MM.1S (cell line): Measurements from ENCODE around the gene TNFAIP3.

Source experiments
- DNase-seq: peaks from one replicate; pipeline ENCODE4 v3.0.0-alpha.2; 2015
- H2AFZ ChIP-seq: fragments of 300-600 bp; sonication (generic); 2 replicates; pipeline ENCODE4 v1.6.0; 2016; ENCODE audit warnings: antibody characterized with exemption, low read length
- H3F3A ChIP-seq: fragments of 300-600 bp; sonication (generic); 2 replicates; pipeline ENCODE4 v1.6.1; 2016; ENCODE audit warnings: mild to moderate bottlenecking, antibody characterized with exemption, low read length, moderate library complexity, mixed read lengths; ENCODE audit not compliant: insufficient read depth
- H3K27ac ChIP-seq: fragments of 300-600 bp; sonication (generic); 2 replicates; pipeline ENCODE4 v1.5.1; 2016; ENCODE audit warnings: mild to moderate bottlenecking, low read length
- H3K27me3 ChIP-seq: fragments of 300-600 bp; sonication (generic); replicated peaks from 2 replicates; pipeline ENCODE4 v1.6.0; 2016; ENCODE audit warnings: low read length; ENCODE audit not compliant: insufficient read depth
- H3K36me3 ChIP-seq: fragments of 300-600 bp; sonication (generic); replicated peaks from 2 replicates; pipeline ENCODE4 v1.6.1; 2016; ENCODE audit warnings: mild to moderate bottlenecking, low read length, mixed read lengths; ENCODE audit not compliant: insufficient read depth
- H3K4me1 ChIP-seq: fragments of 300-600 bp; sonication (generic); 2 replicates; pipeline ENCODE4 v1.6.1; 2016; ENCODE audit warnings: low read length, mixed read lengths
- H3K4me2 ChIP-seq: fragments of 300-600 bp; sonication (generic); 2 replicates; pipeline ENCODE4 v1.6.0; 2016; ENCODE audit warnings: low read depth, low read length
- H3K4me3 ChIP-seq: fragments of 300-600 bp; sonication (generic); 2 replicates; pipeline ENCODE4 v1.5.1; 2016; ENCODE audit warnings: low read length, mixed read lengths
- H3K79me2 ChIP-seq: fragments of 300-600 bp; sonication (generic); 2 replicates; pipeline ENCODE4 v1.6.1; 2016; ENCODE audit warnings: mixed run types, low read length, mixed read lengths
- H3K9ac ChIP-seq: fragments of 300-600 bp; sonication (generic); 2 replicates; pipeline ENCODE4 v1.6.1; 2016; ENCODE audit warnings: low read length, mixed read lengths
- H3K9me2 ChIP-seq: fragments of 300-600 bp; sonication (generic); replicated peaks from 2 replicates; pipeline ENCODE4 v1.6.1; 2016; ENCODE audit warnings: mild to moderate bottlenecking, low read length, mixed read lengths; ENCODE audit not compliant: insufficient read depth
- H3K9me3 ChIP-seq: fragments of 300-600 bp; sonication (generic); replicated peaks from 2 replicates; pipeline ENCODE4 v1.6.1; 2016; ENCODE audit warnings: mild to moderate bottlenecking, low read length, mixed read lengths; ENCODE audit not compliant: insufficient read depth
- H4K20me1 ChIP-seq: fragments of 300-600 bp; sonication (generic); 2 replicates; pipeline ENCODE4 v1.6.1; 2016; ENCODE audit warnings: mild to moderate bottlenecking, low read length, moderate library complexity, mixed read lengths; ENCODE audit not compliant: insufficient read depth
- EZH2 ChIP-seq: fragments of 300-600 bp; sonication (generic); optimal IDR thresholded peaks from 2 replicates; pipeline ENCODE3; 2017; ENCODE audit warnings: low read depth, mild to moderate bottlenecking, antibody characterized with exemption, low read length, mixed read lengths
- EZH2phosphoT487 ChIP-seq: fragments of 300-600 bp; sonication (generic); IDR thresholded peaks from 2 replicates; pipeline ENCODE4 v1.6.1; 2018; ENCODE audit warnings: antibody characterized with exemption, low read length
- TF ChIP-seq, protein P1 (sequence below): fragments of 300-600 bp; sonication (generic); IDR thresholded peaks from 2 replicates; pipeline ENCODE4 v1.5.1; 2016; ENCODE audit warnings: antibody characterized with exemption, low read length, mixed read lengths

The TNFAIP3 gene

DNA sequence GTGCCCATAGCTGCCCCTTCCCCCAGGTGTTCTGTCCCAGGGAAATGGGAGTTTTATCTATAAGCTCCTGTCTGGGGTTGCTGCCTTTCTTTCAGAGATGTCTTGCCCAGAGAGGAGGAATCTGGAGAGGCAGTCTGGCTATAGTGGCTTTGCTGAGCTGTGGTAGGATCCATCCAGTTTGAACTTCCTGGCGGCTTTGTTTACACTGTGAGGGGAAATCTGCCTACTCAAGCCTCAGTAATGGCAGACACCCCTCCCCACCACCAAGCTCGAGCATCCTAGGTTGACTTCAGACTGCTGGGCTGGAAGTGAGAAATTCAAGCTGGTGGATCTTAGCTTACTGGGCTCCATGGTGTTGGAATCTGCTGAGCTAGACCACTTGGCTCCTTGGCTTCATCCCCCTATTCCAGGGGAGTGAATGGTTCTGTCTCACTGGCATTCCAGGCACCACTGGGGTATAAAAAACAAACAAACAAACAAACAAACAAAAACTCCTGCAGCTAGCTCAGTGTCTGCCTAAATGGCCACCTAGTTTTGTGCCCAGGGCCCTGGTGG lies 24.0 kb downstream of the TNFAIP3 start:
- Histone ChIP-seq H3K27ac (no peak overlapping the region), H3K9me2 (no peaks in the 10 kb centered on the region), H3K4me1 (peaks cover 27% of the 10 kb centered on the region), H3K9ac (no peak overlapping the region), H3F3A (no peaks in the 10 kb centered on the region), H3K4me2 (no peak overlapping the region), H3K79me2 (no peaks in the 10 kb centered on the region), H3K27me3 (no peaks in the 10 kb centered on the region), H3K36me3 (no peaks in the 10 kb centered on the region), H2AFZ (no peak overlapping the region), H3K4me3 (no peak overlapping the region), H3K9me3 (no peaks in the 10 kb centered on the region), H4K20me1 (no peaks in the 10 kb centered on the region)
- DNase-seq = no peak
- TF ChIP-seq, protein P1, sequence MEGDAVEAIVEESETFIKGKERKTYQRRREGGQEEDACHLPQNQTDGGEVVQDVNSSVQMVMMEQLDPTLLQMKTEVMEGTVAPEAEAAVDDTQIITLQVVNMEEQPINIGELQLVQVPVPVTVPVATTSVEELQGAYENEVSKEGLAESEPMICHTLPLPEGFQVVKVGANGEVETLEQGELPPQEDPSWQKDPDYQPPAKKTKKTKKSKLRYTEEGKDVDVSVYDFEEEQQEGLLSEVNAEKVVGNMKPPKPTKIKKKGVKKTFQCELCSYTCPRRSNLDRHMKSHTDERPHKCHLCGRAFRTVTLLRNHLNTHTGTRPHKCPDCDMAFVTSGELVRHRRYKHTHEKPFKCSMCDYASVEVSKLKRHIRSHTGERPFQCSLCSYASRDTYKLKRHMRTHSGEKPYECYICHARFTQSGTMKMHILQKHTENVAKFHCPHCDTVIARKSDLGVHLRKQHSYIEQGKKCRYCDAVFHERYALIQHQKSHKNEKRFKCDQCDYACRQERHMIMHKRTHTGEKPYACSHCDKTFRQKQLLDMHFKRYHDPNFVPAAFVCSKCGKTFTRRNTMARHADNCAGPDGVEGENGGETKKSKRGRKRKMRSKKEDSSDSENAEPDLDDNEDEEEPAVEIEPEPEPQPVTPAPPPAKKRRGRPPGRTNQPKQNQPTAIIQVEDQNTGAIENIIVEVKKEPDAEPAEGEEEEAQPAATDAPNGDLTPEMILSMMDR = no peak
- TF ChIP-seq EZH2 = no peak
- TF ChIP-seq EZH2phosphoT487 = no peak

DNA sequence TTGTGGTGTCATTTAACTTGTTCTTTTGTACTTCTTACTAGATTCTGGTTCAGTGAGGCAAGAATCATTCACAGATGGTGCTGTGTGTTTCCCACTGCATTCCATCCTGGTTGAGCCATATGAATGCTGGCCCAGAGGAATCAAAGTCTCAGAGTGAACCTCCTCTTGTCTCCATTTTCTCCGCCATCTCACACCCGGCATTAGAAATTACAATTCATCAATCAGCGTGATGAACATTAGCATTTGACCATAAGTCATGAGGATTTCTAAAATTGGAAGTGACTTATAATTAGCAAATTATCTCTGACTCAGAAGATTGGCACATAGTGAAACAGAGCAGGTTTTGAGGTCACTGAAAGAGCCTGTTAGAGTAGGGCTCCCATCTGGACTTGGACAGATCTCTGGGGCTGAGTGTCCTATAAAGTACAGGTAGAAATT lies 25.2 kb downstream of the TNFAIP3 start:
- no peaks in the 10 kb centered on the region for H3K9me3 ChIP-seq
- no peaks in the 10 kb centered on the region for H3K79me2 ChIP-seq
- no peaks in the 10 kb centered on the region for H3K27me3 ChIP-seq
- H4K20me1 ChIP-seq = no peaks in the 10 kb centered on the region
- H3K9me2 ChIP-seq = no peaks in the 10 kb centered on the region
- peak; percentile 69 for DNase-seq
- no peak overlapping the region for H3K4me3 ChIP-seq
- peak overlapping the region; percentile 65 for H3K4me2 ChIP-seq
- TF ChIP-seq EZH2 (no peak), EZH2phosphoT487 (no peak)
- TF ChIP-seq, protein P1 = no peak
- H3K9ac ChIP-seq = peak overlapping the region; percentile 4; the same call in 1 of the 2 replicates
- peaks cover 27% of the 10 kb centered on the region for H3K4me1 ChIP-seq
- peak overlapping the region; percentile 63; the same call in 1 of the 2 replicates for H3K27ac ChIP-seq
- H3K36me3 ChIP-seq = no peaks in the 10 kb centered on the region
- no peaks in the 10 kb centered on the region for H3F3A ChIP-seq
- H2AFZ ChIP-seq = peak overlapping the region; percentile 60; the same call in 1 of the 2 replicates

DNA sequence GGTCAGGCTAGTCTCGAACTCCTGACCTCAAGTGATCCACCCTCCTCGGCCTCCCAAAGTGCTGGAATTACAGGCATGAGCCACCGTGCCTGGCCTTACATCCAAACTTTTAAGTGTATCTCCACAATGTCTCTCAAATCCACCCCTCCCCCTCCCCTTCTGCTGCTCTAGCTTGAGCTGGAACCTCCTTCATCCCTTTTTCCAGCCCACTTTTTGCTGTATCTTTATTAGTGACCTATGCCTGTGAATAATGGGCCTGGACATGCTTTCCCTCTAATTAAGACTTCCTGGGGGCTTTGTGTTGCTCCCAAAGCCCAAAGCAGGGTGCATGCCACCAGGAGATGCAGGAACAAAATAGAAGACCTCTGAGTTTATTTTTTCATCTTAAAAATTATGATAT lies 26.1 kb downstream of the TNFAIP3 start:
- Histone ChIP-seq H4K20me1 (no peaks in the 10 kb centered on the region), H3F3A (no peaks in the 10 kb centered on the region), H3K36me3 (no peaks in the 10 kb centered on the region), H3K9me2 (no peaks in the 10 kb centered on the region), H3K9me3 (no peaks in the 10 kb centered on the region), H3K9ac (no peak overlapping the region), H3K4me3 (no peak overlapping the region), H3K79me2 (no peaks in the 10 kb centered on the region), H2AFZ (no peak overlapping the region), H3K27me3 (no peaks in the 10 kb centered on the region), H3K27ac (peak overlapping the region; percentile 63; the same call in 1 of the 2 replicates), H3K4me1 (peaks cover 27% of the 10 kb centered on the region), H3K4me2 (peak overlapping the region; percentile 65; the same call in 1 of the 2 replicates)
- no peak for DNase-seq
- TF ChIP-seq EZH2 (no peak), EZH2phosphoT487 (no peak)
- TF ChIP-seq, protein P1 = no peak
